OCI-LY1 (cell line): Measurements from ENCODE around the gene GLRA3.

Source experiments
- H2AFZ ChIP-seq: fragments of 200-600 bp; sonication (generic), shearing (Covaris generic); 2 replicates; pipeline ENCODE4 v1.6.0; 2014; ENCODE audit warnings: antibody characterized with exemption, mild to moderate bottlenecking, low read length
- H3F3A ChIP-seq: fragments of 200-600 bp; sonication (generic), shearing (Covaris generic); 2 replicates; pipeline ENCODE4 v1.6.0; 2014; ENCODE audit warnings: mild to moderate bottlenecking, antibody characterized with exemption, low read length, moderate library complexity; ENCODE audit not compliant: insufficient read depth
- H3K27ac ChIP-seq: fragments of 200-600 bp; sonication (generic); 2 replicates; pipeline ENCODE4 v1.5.1; 2014; ENCODE audit warnings: low read length, mixed run types, mild to moderate bottlenecking, low read depth; ENCODE audit not compliant: poor library complexity, severe bottlenecking
- H3K27me3 ChIP-seq: fragments of 200-600 bp; sonication (generic); 2 replicates; pipeline ENCODE4 v1.6.0; 2014; ENCODE audit warnings: antibody characterized with exemption, mild to moderate bottlenecking, low read length, moderate library complexity; ENCODE audit not compliant: insufficient read depth
- H3K36me3 ChIP-seq: fragments of 200-600 bp; sonication (generic); 2 replicates; pipeline ENCODE4 v1.6.1; 2014; ENCODE audit warnings: mild to moderate bottlenecking, antibody characterized with exemption, low read length, moderate library complexity, mixed read lengths; ENCODE audit not compliant: insufficient read depth
- H3K4me1 ChIP-seq: fragments of 200-600 bp; sonication (generic); 2 replicates; pipeline ENCODE4 v1.5.1; 2014; ENCODE audit warnings: mild to moderate bottlenecking, low read length, moderate library complexity; ENCODE audit not compliant: insufficient read depth, severe bottlenecking
- H3K4me2 ChIP-seq: fragments of 200-600 bp; sonication (generic), shearing (Covaris generic); 2 replicates; pipeline ENCODE4 v1.6.1; 2014; ENCODE audit warnings: low read length
- H3K4me3 ChIP-seq: fragments of 200-600 bp; sonication (generic); 2 replicates; pipeline ENCODE4 v1.5.1; 2014; ENCODE audit warnings: low read length, low read depth, mild to moderate bottlenecking, mixed read lengths; ENCODE audit not compliant: poor library complexity, severe bottlenecking
- H3K79me2 ChIP-seq: fragments of 200-600 bp; shearing (Covaris generic); 2 replicates; pipeline ENCODE4 v1.6.1; 2016; ENCODE audit warnings: mixed run types, low read length, mixed read lengths; ENCODE audit not compliant: insufficient read depth
- H3K9ac ChIP-seq: fragments of 200-600 bp; sonication (generic), shearing (Covaris generic); 2 replicates; pipeline ENCODE4 v1.6.1; 2014; ENCODE audit warnings: mild to moderate bottlenecking, low read length, mixed read lengths
- H3K9me2 ChIP-seq: fragments of 200-600 bp; sonication (generic), shearing (Covaris generic); 2 replicates; pipeline ENCODE4 v1.6.1; 2014; ENCODE audit warnings: low read depth, mild to moderate bottlenecking, low read length, mixed read lengths
- H3K9me3 ChIP-seq: fragments of 200-600 bp; shearing (Covaris generic); 2 replicates; pipeline ENCODE4 v1.6.1; 2014; ENCODE audit warnings: low read length, mixed read lengths
- H4K20me1 ChIP-seq: fragments of 200-600 bp; sonication (generic), shearing (Covaris generic); 2 replicates; pipeline ENCODE4 v1.6.0; 2016; ENCODE audit warnings: mild to moderate bottlenecking, low read length; ENCODE audit not compliant: insufficient read depth
- CTCF ChIP-seq: fragments of 200-600 bp; sonication (generic), shearing (Covaris generic); IDR thresholded peaks from 2 replicates; pipeline ENCODE4 v1.5.1; 2017; ENCODE audit warnings: mild to moderate bottlenecking, antibody characterized with exemption, low read length, moderate library complexity, mixed read lengths
- EZH2 ChIP-seq: fragments of 200-600 bp; sonication (generic), shearing (Covaris generic); IDR thresholded peaks from 2 replicates; pipeline ENCODE4 v1.8.0; 2017; ENCODE audit warnings: borderline replicate concordance, mixed run types, mild to moderate bottlenecking, antibody characterized with exemption, low read length, moderate library complexity, mixed read lengths

The GLRA3 gene

DNA sequence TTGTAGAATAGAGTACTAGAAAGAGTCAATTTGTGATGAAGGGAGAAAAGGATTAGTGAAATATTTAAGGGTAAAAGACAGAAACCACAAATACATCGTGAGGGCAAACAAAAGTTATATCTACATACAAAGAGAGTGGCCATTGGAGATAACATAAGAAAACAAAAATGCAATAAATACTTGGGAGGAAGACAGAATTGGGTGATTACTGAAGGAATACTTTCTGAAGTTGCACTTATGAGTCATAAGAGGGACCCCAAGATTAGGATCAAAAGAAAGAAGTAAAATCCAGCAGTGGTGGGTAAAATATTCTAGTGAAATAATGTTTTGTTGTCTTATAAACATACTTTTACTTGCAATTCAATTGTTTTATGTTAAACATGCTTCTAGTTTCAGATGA is 53.7 kb downstream of the GLRA3 start:
- no peak overlapping the region for H3K4me2 ChIP-seq
- H3K9ac ChIP-seq, result no peak overlapping the region
- H3K27me3 ChIP-seq, result no peaks in the 10 kb centered on the region
- H3K27ac ChIP-seq, result no peak overlapping the region
- H4K20me1 ChIP-seq, result no peaks in the 10 kb centered on the region
- no peaks in the 10 kb centered on the region for H3F3A ChIP-seq
- no peaks in the 10 kb centered on the region for H3K79me2 ChIP-seq
- no peaks in the 10 kb centered on the region for H3K4me1 ChIP-seq
- 0 out of 2 replicates have a peak overlapping the region, but pooled peaks have one; percentile 42 for H2AFZ ChIP-seq
- TF ChIP-seq EZH2 (no peak), CTCF (no peak)
- no peaks in the 10 kb centered on the region for H3K9me2 ChIP-seq
- H3K36me3 ChIP-seq, result no peaks in the 10 kb centered on the region
- H3K4me3 ChIP-seq, result no peak overlapping the region
- H3K9me3 ChIP-seq, result 0 out of 2 replicates have a peak, but pooled peaks cover 3% of the 10 kb centered on the region

DNA sequence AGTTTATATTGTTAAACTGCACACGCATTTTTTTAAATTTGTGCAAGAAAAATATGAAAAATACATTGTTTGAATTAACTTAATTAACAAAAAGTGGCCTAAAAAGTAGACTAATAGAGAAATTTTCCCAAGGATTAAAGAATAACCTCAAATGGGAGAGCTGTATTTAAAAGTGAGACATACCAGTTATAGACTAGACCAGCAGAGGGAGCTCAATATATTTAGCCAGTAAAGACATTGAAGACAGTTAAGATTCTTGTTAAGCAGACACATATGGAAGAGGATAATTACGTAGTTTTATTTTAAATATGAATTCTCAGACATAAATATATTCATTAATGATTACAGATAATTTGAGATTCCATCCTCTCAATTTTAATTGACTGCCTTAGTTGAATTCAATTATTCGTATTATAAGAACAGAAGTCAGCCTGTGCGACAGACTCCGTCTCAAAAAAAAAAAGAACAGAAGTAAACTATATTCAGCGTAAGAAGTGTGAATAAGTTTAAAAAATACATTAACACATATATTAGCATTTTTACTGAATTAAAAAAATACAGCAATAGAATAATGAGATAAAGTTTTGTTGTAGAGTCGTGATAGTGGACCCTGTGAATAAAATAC is 64.8 kb downstream of the GLRA3 start:
- peak overlapping the region; percentile 54; the same call in 1 of the 2 replicates for H2AFZ ChIP-seq

DNA sequence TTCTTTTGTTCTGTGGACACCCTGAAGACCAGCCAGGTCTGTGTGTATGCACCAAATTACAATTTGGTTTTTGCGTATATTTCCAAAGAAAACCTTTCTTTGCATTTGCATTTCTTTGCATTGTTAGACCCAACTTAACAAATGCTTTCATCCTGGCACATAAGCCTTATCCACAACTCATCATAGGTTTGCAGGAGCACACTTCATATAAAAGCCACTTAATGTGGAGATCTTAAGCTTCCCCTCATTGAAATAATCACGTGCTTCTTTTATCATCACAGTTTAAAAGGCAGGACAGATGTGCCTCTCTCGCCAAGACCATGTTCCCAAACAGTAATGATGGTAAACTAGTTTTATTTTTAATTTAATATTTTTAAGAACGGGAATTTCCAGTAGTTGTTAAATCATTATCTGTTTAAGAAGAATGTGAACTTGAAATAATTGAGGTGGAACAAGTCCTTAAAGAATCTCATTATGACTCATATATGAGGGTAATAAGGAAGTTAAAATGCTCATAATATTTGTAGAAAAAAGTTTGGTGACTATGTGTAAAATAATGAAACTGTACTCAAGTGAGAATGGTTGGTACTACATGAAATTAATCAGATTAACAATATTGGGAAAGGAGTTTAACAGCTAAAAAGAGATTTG is 65.5 kb downstream of the GLRA3 start:
- H3K9me3 ChIP-seq, result 0 out of 2 replicates have a peak, but pooled peaks cover 6% of the 10 kb centered on the region
- no peak overlapping the region for H3K9ac ChIP-seq
- no peaks in the 10 kb centered on the region for H3F3A ChIP-seq
- no peak overlapping the region for H3K4me2 ChIP-seq
- H3K27ac ChIP-seq, result no peak overlapping the region
- H3K79me2 ChIP-seq, result no peaks in the 10 kb centered on the region
- H3K9me2 ChIP-seq, result no peaks in the 10 kb centered on the region
- H3K4me3 ChIP-seq, result no peak overlapping the region
- H3K27me3 ChIP-seq, result no peaks in the 10 kb centered on the region
- H3K36me3 ChIP-seq, result no peaks in the 10 kb centered on the region; the same call in 1 of the 2 replicates
- H3K4me1 ChIP-seq, result peaks cover 30% of the 10 kb centered on the region
- peak overlapping the region; percentile 83 for H2AFZ ChIP-seq
- TF ChIP-seq EZH2 (no peak), CTCF (no peak)
- no peaks in the 10 kb centered on the region for H4K20me1 ChIP-seq

More for the DNA sequence above, 64.8 kb downstream of the GLRA3 start:
- Histone ChIP-seq H3K36me3 (no peaks in the 10 kb centered on the region; the same call in 1 of the 2 replicates), H4K20me1 (no peaks in the 10 kb centered on the region), H3K79me2 (no peaks in the 10 kb centered on the region), H3K27ac (peak overlapping the region; percentile 43), H3K4me2 (peak overlapping the region; percentile 45), H3K9me3 (0 out of 2 replicates have a peak, but pooled peaks cover 6% of the 10 kb centered on the region), H3F3A (no peaks in the 10 kb centered on the region), H3K9ac (peak overlapping the region; percentile 38), H3K4me3 (no peak overlapping the region), H3K4me1 (peaks cover 30% of the 10 kb centered on the region), H3K27me3 (no peaks in the 10 kb centered on the region), H3K9me2 (no peaks in the 10 kb centered on the region)
- TF ChIP-seq CTCF (peak; percentile 91), EZH2 (no peak)
